AG04450 (cell line): ENCODE results near the gene SLC52A3. TPM values are rescaled to one million over a fixed set of nuclear protein-coding genes. Genes with fewer than 3 reads are reported as not detected.

Source experiments
- CTCF ChIA-PET: fragments of 300-600, 350-600 bp; formaldehyde crosslinking; extraction: SDS; loops from one replicate; lab custom pipeline; 2022; ENCODE audit warnings: antibody characterized with exemption, inconsistent platforms; lab: Charles Lee
- POLR2A ChIA-PET: fragments of 350-600 bp; formaldehyde crosslinking; extraction: SDS; loops from one replicate; lab custom pipeline; 2021; ENCODE audit warnings: antibody characterized with exemption, inconsistent platforms; lab: Yijun Ruan, JAX
- DNase-seq: peaks from one replicate; pipeline ENCODE4 v3.0.0-alpha.2; 2011; ENCODE audit warnings: low read depth, low spot score
- H3K27ac ChIP-seq: one replicate; pipeline ENCODE4 v1.5.1; 2012; ENCODE audit warnings: low read depth, low read length, control low read depth
- H3K27me3 ChIP-seq: one replicate; pipeline ENCODE4 v1.6.0; 2012; ENCODE audit warnings: low read length; ENCODE audit not compliant: control insufficient read depth, insufficient read depth
- H3K4me3 ChIP-seq: 2 replicates; pipeline ENCODE4 v1.5.1; 2011; ENCODE audit warnings: mild to moderate bottlenecking, low read depth, low read length, control low read depth
- H3K9me3 ChIP-seq: 2 replicates; pipeline ENCODE4 v1.5.1; 2012; ENCODE audit warnings: low read length; ENCODE audit not compliant: control insufficient read depth, insufficient read depth
- CTCF ChIP-seq: IDR thresholded peaks from 2 replicates; pipeline ENCODE4 v1.5.1; 2011; ENCODE audit warnings: low read depth, low read length, control low read depth, inconsistent platforms
- polyA plus RNA-seq: library from polyadenylated mRNA; depleted of rRNA; stranded (reverse); fragments of >200 nt; gene quantifications from 2 replicates; pipeline ENCODE4 v1.2.3, GENCODE V29; 2011

SLC52A3 gene
- polyA plus RNA-seq, 1 experiment: not detected

- ChIA-PET CTCF (no interaction called here), POLR2A (no interaction called here)
These were observed 6.4 kb upstream of the SLC52A3 start for GRCh38 chr20:774660-775057.

GRCh38 chr20:774016-774659 lies 5.8 kb upstream of the SLC52A3 start:
- no peak for TF ChIP-seq CTCF
- Histone ChIP-seq H3K27me3 (peaks cover 4% of the 10 kb centered on the region), H3K9me3 (no peaks in the 10 kb centered on the region), H3K4me3 (no peak overlapping the region), H3K27ac (no peak overlapping the region)
- DNase-seq: no peak
- ChIA-PET POLR2A (no interaction called here), CTCF (no interaction called here)

More at GRCh38 chr20:774660-775057, 6.4 kb upstream of the SLC52A3 start:
- no peak for TF ChIP-seq CTCF
- no peaks in the 10 kb centered on the region for H3K9me3 ChIP-seq
- H3K27ac ChIP-seq: no peak overlapping the region
- H3K27me3 ChIP-seq: peaks cover 4% of the 10 kb centered on the region
- DNase-seq: no peak
- no peak overlapping the region for H3K4me3 ChIP-seq

GRCh38 chr20:772806-773205 lies 4.5 kb upstream of the SLC52A3 start:
- H3K4me3 ChIP-seq: no peak overlapping the region
- H3K9me3 ChIP-seq: no peaks in the 10 kb centered on the region
- ChIA-PET CTCF (interaction anchor here (1.1 kb wide), 1 partner anchor 46 kb away, joined by 3 read pairs; no protein-coding TSS in a partner anchor), POLR2A (no interaction called here)
- H3K27me3 ChIP-seq: peaks cover 4% of the 10 kb centered on the region
- TF ChIP-seq CTCF: no peak
- DNase-seq: no peak
- no peak overlapping the region for H3K27ac ChIP-seq

GRCh38 chr20:771741-772464 lies 3.6 kb upstream of the SLC52A3 start:
- Histone ChIP-seq H3K9me3 (no peaks in the 10 kb centered on the region), H3K27ac (no peak overlapping the region), H3K27me3 (peaks cover 4% of the 10 kb centered on the region), H3K4me3 (no peak overlapping the region)
- ChIA-PET CTCF (interaction anchor here (1.1 kb wide), 1 partner anchor 47 kb away, joined by 3 read pairs; no protein-coding TSS in a partner anchor), POLR2A (no interaction called here)
- no peak for DNase-seq
- TF ChIP-seq CTCF: no peak

GRCh38 chr20:770691-771090 lies 2.4 kb upstream of the SLC52A3 start:
- H3K4me3 ChIP-seq: no peak overlapping the region
- DNase-seq: no peak
- ChIA-PET CTCF (no interaction called here), POLR2A (no interaction called here)
- H3K27ac ChIP-seq: no peak overlapping the region
- peaks cover 4% of the 10 kb centered on the region for H3K27me3 ChIP-seq
- H3K9me3 ChIP-seq: no peaks in the 10 kb centered on the region
- TF ChIP-seq CTCF: no peak
